GM21447 (cell line): ENCODE results near the gene NUP214.

Experiments used
- ATAC-seq: cut with Tn5 transposase; IDR thresholded peaks from one replicate; pipeline ENCODE4 v1.9.1; 2021; ENCODE audit not compliant: unreplicated experiment

The NUP214 gene

DNA sequence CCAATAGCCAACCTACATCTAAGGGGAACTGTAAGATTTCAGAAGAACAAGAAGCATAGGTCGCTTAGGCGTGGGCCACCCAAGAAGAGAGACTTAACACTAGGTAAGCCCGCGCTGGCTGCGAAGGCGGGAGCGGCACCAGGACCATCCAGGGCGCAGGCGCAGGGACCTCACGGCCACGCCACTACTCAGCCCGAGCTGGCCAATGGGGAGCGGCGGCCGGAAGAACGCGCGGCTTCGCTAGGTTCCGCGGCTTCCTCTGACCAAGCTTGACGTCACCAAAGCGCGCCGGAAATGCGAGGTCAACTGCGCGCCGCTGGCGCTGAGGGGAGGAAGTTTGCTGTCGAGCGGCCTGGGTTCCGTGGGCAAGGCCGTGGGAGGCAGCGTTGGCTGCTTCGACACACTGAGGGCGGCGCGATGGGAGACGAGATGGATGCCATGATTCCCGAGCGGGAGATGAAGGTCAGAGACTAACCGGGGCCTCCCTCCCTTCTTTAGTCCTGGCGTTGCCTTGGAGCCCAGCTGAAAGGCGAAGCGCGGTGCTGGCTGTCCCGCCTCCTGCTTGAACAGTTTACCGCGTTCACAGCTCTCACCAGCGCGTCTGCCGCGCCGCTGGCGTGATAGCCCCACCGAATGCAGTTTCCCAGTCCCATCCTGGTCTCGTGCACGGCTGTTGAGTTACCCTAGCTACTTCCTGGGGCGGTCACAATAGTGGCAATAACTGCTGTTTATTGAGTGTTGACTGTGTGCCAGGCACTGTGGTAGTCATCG is at the start of gene NUP214:
TSS of gene NUP214 (plus strand) at position 299 of the 771 bp plus-strand sequence. CDS start at position 418, 119 bp downstream.
- ATAC-seq: peak; percentile 93

DNA sequence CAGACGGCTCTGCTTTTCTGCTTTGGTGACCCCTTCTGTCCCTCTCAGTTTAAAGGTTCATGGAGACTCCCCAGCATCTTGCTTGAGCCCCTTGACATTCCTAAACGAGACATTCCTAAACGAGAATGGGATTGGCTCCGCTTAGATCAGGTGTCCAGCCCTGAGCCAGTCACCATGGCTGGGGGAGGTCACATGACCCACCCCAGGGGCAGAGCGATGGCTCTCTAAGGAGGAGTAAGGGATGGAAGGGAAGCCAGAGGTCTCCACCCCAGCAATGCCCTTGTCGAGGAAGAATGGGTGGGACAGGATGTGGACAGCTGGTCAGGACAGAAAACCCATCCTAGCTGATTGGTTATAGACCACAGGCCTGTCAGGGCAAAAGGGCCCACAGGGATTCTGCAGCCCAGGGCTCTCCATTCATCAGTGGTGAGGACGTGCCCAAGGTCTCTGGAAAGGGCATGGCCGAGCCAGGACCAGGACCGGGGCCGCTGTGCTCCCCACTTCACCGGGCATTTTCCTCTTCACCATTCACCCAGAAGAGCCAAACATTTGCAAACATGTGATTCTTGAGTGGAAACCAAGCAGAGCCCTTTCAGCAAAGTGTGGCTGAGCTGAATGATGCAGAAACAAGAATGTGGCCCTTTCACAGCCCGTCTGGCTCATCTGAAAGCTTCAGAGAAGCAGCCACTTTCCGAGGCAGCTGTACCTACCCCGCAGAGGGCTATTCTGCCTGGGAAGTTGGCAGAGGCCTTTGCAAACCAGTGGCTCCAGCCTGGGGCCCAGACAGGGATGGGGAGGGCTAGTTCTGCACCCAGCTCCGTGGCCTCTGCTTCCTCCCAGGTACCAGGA is 48.8 kb upstream of the NUP214 start:
- ATAC-seq: no peak

DNA sequence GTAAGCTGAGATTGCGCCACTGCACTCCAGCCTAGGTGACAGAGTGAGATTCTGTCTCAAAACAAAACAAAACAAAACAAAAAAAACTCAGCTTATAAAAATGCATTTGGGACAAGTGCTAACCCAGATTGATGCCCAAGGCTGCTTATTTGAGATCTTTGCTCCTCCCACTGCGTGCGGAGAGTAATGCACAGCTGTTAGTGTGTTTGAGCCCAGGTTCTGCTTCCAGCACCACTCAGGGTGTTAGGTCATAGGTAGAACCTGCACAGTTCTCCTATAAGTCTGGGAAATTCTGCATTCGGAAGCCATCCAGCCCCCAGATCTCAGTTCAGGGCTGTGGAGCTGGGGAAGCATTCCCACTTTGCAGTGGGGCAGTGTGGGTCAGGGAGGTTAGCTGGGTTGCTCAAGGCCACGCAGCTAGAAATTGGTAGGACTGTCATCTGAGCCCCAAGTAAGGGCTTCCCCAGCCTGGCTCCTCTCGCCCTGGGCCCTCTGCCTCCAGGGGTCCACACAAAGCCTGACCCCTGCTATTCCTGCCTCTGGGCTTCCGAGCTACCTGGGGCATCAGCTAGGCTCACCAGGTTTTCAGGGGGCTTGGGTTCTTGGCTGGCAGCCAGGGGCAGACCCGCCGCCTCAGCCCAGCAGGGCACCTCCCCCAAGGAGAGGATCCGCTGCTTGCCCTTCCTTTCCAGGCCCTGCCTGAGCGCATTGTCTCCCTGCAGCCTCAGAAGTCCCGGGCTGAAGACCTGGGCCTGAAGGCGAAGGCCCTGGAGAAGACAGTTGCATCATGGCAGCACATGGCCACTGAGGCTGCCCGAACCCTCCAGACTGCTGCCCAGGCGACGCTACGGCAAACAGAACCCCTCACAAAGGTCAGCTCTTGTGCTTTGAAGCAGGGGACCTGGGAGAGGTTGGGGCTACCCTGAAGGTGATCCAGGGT is 46.7 kb upstream of the NUP214 start:
- no peak for ATAC-seq

- ATAC-seq: no peak
These were observed 44.8 kb upstream of the NUP214 start for GRCh38 chr9:131080589-131080988.

DNA sequence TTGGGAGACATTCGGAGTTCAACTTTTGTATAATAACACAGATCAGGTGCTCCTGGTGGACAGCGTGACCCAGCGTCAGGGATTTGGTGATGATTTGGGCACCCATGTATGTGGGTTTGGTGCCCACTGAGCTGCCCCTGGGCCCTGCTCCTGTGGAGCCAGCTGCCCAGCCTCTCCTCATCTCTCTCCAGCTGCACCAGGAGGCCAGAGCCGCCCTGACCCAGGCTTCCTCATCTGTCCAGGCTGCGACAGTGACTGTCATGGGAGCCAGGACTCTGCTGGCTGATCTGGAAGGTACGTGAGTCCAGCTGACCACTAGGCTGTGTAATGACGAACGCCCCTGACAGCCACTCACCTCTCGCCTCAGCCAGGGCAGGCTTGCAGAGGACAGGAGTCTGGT is 43.5 kb upstream of the NUP214 start:
- ATAC-seq: no peak

- ATAC-seq: no peak
These were observed 42.4 kb upstream of the NUP214 start for GRCh38 chr9:131082774-131083512.

GRCh38 chr9:131084661-131085369 is 40.6 kb upstream of the NUP214 start:
- no peak for ATAC-seq

GRCh38 chr9:131085370-131086122 is 39.8 kb upstream of the NUP214 start:
- no peak for ATAC-seq

DNA sequence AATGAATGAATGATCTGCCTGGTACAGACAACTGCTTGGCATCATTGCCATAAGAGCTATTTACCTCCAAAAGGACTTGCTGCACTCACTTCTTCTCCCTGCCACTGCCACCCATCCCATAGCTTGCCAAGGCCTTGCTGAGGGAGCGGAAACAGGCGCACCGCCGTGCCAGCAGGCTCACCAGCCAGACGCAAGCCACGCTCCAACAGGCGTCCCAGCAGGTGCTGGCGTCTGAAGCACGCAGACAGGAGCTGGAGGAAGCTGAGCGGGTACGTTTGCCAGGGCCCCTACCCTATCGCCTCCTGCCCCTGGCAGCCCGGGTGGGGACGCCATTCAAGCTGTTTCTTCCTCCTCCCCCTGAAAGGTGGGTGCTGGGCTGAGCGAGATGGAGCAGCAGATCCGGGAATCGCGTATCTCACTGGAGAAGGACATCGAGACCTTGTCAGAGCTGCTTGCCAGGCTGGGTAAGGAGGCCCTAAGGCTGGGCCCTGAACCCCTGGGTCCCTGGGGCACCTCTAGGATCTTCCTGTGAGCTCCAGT is 38.0 kb upstream of the NUP214 start:
- ATAC-seq: no peak

DNA sequence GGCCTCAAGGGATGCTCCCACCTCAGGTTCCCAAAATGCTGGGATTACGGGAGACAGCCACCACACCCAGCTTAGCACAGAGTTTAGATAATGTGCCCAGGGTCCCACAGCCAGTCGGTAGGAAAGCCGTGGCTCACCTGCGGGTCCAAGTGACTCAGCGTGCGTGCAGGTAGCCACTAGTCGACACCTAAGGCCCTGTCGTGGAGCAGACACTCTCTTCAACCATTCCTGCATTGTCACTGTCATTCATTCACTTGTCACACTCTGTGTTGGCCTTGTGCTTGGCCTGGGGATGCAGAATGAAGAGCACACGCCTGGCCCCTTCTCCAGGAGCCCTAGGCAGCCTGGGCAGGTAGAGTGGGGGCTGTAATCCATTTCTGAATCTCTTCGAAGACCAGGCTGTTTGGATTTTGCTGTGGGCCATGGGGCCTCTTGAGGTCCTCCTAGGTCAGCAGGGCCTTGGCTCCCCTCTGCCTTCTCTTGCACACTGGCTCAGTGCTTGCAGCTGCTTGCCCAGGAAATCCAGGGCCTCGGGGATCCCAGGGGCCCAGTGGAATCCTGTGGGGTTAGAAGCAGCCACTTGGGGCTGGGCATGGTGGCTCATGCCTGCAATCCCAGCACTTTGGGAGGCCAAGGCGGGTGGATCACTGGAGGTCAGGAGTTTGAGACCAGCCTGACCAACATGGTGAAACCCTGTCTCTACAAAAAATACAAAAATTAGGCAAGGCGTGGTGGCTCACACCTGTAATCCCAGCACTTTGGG is 35.2 kb upstream of the NUP214 start:
- no peak for ATAC-seq

DNA sequence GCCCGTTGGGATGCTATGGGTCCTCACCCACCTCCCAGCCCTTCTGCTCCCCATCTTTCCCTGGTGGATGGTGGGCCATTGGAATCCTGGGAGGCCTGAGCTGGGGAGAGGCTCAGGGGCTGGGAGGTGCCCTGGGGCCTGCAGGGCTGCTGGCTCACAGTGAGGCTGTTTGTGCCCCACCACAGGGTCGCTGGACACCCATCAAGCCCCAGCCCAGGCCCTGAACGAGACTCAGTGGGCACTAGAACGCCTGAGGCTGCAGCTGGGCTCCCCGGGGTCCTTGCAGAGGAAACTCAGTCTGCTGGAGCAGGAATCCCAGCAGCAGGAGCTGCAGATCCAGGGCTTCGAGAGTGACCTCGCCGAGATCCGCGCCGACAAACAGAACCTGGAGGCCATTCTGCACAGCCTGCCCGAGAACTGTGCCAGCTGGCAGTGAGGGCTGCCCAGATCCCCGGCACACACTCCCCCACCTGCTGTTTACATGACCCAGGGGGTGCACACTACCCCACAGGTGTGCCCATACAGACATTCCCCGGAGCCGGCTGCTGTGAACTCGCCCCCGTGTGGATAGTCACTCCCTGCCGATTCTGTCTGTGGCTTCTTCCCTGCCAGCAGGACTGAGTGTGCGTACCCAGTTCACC is 33.9 kb upstream of the NUP214 start:
- ATAC-seq: no peak

- no peak for ATAC-seq
These were observed 33.4 kb upstream of the NUP214 start for GRCh38 chr9:131092030-131092429.

- ATAC-seq: no peak
These were observed 32.6 kb upstream of the NUP214 start for GRCh38 chr9:131092548-131093440.

GRCh38 chr9:131094015-131094414 is 31.4 kb upstream of the NUP214 start:
- no peak for ATAC-seq

DNA sequence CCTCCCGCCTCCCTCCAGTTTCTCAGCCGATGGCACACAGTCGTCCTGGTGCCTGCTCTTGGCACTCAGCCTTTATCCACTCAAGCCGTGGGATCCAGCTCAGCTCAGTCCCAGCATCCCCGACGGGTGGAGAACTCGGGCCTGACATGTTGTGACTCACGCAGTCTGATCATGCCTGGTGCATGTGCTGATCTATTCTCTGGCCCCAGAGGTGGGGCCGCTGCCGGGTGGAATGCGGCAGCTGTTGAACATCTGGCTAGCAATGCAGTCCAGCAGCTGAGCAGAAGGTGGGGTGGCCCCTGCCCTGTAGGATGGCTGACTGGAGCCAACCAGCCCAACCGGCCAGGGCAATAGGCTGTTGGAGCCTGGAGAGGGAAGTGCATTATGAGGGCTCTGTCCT is 30.8 kb upstream of the NUP214 start:
- no peak for ATAC-seq

GRCh38 chr9:131095666-131096268 is 29.6 kb upstream of the NUP214 start:
- no peak for ATAC-seq
